IMR-90 (cell line): ENCODE results near the gene CTBP2. TPM values are rescaled to one million over a fixed set of nuclear protein-coding genes. Genes with fewer than 3 reads are reported as not detected.
A peak's percentile ranks its signal among the peaks of the same experiment; 100 is the strongest.

Source experiments
- ATAC-seq: fragments of 200-7000 bp; cut with Tn5 transposase; 2 replicates; pipeline ENCODE4 v1.9.1; 2020; ENCODE audit warnings: low read depth, mild to moderate bottlenecking, moderate library complexity
- BruUV-seq: library from RNA; stranded (reverse); fragments of 400-500 nt; replicated peaks from 2 replicates; lab custom pipeline; 2021; lab: Mats Ljungman, UMichigan
- CTCF ChIA-PET: fragments of 300-600 bp; formaldehyde crosslinking; extraction: SDS; loops from one replicate; lab custom pipeline; 2021; ENCODE audit warnings: antibody characterized with exemption; lab: Yijun Ruan, JAX
- POLR2A ChIA-PET: fragments of 300-600 bp; sonication (Branson Sonifier 250); formaldehyde crosslinking; loops from one replicate; lab custom pipeline; 2022; ENCODE audit warnings: antibody characterized with exemption; ENCODE audit not compliant: unreplicated experiment; lab: Charles Lee
- DNase-seq: peaks from one replicate; pipeline ENCODE4 v3.0.0; 2013
- H2AFZ ChIP-seq: replicated peaks from 2 replicates; pipeline ENCODE3; 2013; ENCODE audit warnings: low read length, mild to moderate bottlenecking; ENCODE audit not compliant: poor library complexity
- H2AK5ac ChIP-seq: 2 replicates; pipeline ENCODE4 v1.6.1; 2013; ENCODE audit warnings: low read depth, low read length, inconsistent platforms
- H2AK9ac ChIP-seq: replicated peaks from 2 replicates; pipeline ENCODE3; 2013; ENCODE audit warnings: mild to moderate bottlenecking, low read depth, low read length, moderate library complexity; ENCODE audit not compliant: poor library complexity
- H2BK120ac ChIP-seq: 2 replicates; pipeline ENCODE4 v1.6.1; 2013; ENCODE audit warnings: low read depth, low read length, inconsistent platforms
- H2BK15ac ChIP-seq: 3 replicates; pipeline ENCODE4 v1.6.1; 2013; ENCODE audit warnings: low read depth, low read length, inconsistent platforms
- H2BK20ac ChIP-seq: 2 replicates; pipeline ENCODE4 v1.6.1; 2013; ENCODE audit warnings: low read depth, mild to moderate bottlenecking, inconsistent platforms, low read length, moderate library complexity
- H2BK5ac ChIP-seq: 2 replicates; pipeline ENCODE4 v1.6.1; 2013; ENCODE audit warnings: mild to moderate bottlenecking, low read depth, low read length, inconsistent platforms; ENCODE audit not compliant: poor library complexity, severe bottlenecking
- H3K14ac ChIP-seq: replicated peaks from 2 replicates; pipeline ENCODE4 v1.6.1; 2013; ENCODE audit warnings: low read depth, low read length, inconsistent platforms
- H3K18ac ChIP-seq: 2 replicates; pipeline ENCODE4 v1.6.1; 2013; ENCODE audit warnings: low read depth, low read length, control low read depth
- H3K23ac ChIP-seq: 2 replicates; pipeline ENCODE4 v1.6.1; 2013; ENCODE audit warnings: low read depth, low read length, inconsistent platforms
- H3K27ac ChIP-seq: 2 replicates; pipeline ENCODE4 v1.5.1; 2013; ENCODE audit warnings: mild to moderate bottlenecking, control low read depth, low read length; ENCODE audit not compliant: insufficient read depth
- H3K27me3 ChIP-seq: 2 replicates; pipeline ENCODE4 v1.6.1; 2013; ENCODE audit warnings: low read length; ENCODE audit not compliant: control insufficient read depth, insufficient read depth
- H3K36me3 ChIP-seq: 2 replicates; pipeline ENCODE4 v1.6.1; 2013; ENCODE audit warnings: low read length, mixed read lengths; ENCODE audit not compliant: control insufficient read depth, insufficient read depth
- H3K4ac ChIP-seq: 2 replicates; pipeline ENCODE4 v1.6.1; 2013; ENCODE audit warnings: low read depth, low read length, inconsistent platforms
- H3K4me1 ChIP-seq: 2 replicates; pipeline ENCODE4 v1.6.1; 2013; ENCODE audit warnings: low read length, mixed read lengths; ENCODE audit not compliant: control insufficient read depth, insufficient read depth
- H3K4me2 ChIP-seq: 2 replicates; pipeline ENCODE4 v1.6.1; 2013; ENCODE audit warnings: low read depth, mild to moderate bottlenecking, control low read depth, low read length, moderate library complexity
- H3K4me3 ChIP-seq: 2 replicates; pipeline ENCODE4 v1.5.1; 2013; ENCODE audit warnings: low read depth, mild to moderate bottlenecking, control low read depth, low read length, moderate library complexity; ENCODE audit not compliant: insufficient read depth
- H3K56ac ChIP-seq: 2 replicates; pipeline ENCODE4 v1.6.1; 2013; ENCODE audit warnings: low read length, inconsistent platforms; ENCODE audit not compliant: insufficient read depth; ENCODE audit errors: extremely low read depth
- H3K79me1 ChIP-seq, 2 experiments: 2 replicates each; pipeline ENCODE4 v1.6.1; 2013; ENCODE audit warnings: low read length in 2 of 2, inconsistent platforms in 1 of 2, low read depth in 1 of 2
- H3K9ac ChIP-seq: 2 replicates; pipeline ENCODE4 v1.6.1; 2013; ENCODE audit warnings: low read depth, low read length, control low read depth
- H3K9me1 ChIP-seq: 2 replicates; pipeline ENCODE4 v1.6.1; 2013; ENCODE audit warnings: low read length, inconsistent platforms; ENCODE audit not compliant: insufficient read depth
- H3K9me3 ChIP-seq: 2 replicates; pipeline ENCODE4 v1.6.1; 2013; ENCODE audit warnings: low read length; ENCODE audit not compliant: control insufficient read depth, insufficient read depth
- H4K20me1 ChIP-seq: 2 replicates; pipeline ENCODE4 v1.6.1; 2013; ENCODE audit warnings: low read length, inconsistent platforms; ENCODE audit not compliant: insufficient read depth
- H4K5ac ChIP-seq: 2 replicates; pipeline ENCODE4 v1.6.1; 2013; ENCODE audit warnings: mild to moderate bottlenecking, low read depth, low read length, control low read depth
- H4K8ac ChIP-seq, 2 experiments: 2 replicates each; pipeline ENCODE4 v1.6.1; 2013; ENCODE audit warnings: low read depth in 2 of 2, low read length in 2 of 2, control low read depth in 1 of 2, inconsistent platforms in 1 of 2
- H4K91ac ChIP-seq: 2 replicates; pipeline ENCODE4 v1.6.1; 2013; ENCODE audit warnings: low read depth, low read length, inconsistent platforms; ENCODE audit not compliant: insufficient read depth
- CEBPB ChIP-seq: IDR thresholded peaks from 2 replicates; pipeline ENCODE4 v1.6.1; 2012; ENCODE audit warnings: low read depth, low read length, improper control_type of control experiment
- CHD1 ChIP-seq: IDR thresholded peaks from 2 replicates; pipeline ENCODE4 v1.6.1; 2012; ENCODE audit warnings: low read depth, low read length, improper control_type of control experiment
- CTCF ChIP-seq: conservative IDR thresholded peaks from 2 replicates; pipeline ENCODE4 v1.5.1; 2012; ENCODE audit warnings: mild to moderate bottlenecking, low read depth, low read length, improper control_type of control experiment
- ELK1 ChIP-seq: fragments of 150-350 bp; IDR thresholded peaks from 2 replicates; pipeline ENCODE4 v1.6.1; 2016; ENCODE audit warnings: low read depth, mild to moderate bottlenecking, low read length, moderate library complexity, borderline replicate concordance
- FOS ChIP-seq: fragments of 150-350 bp; IDR thresholded peaks from 2 replicates; pipeline ENCODE4 v1.6.1; 2016; ENCODE audit warnings: low read depth, low read length
- MXI1 ChIP-seq: IDR thresholded peaks from 2 replicates; pipeline ENCODE4 v1.6.1; 2012; ENCODE audit warnings: low read depth, mild to moderate bottlenecking, low read length, moderate library complexity, borderline replicate concordance
- NFE2L2 ChIP-seq: fragments of 150-350 bp; IDR thresholded peaks from 2 replicates; pipeline ENCODE4 v1.6.1; 2016; ENCODE audit warnings: low read depth, mild to moderate bottlenecking, low read length
- POLR2A ChIP-seq: IDR thresholded peaks from 2 replicates; pipeline ENCODE4 v1.6.1; 2012; ENCODE audit warnings: mild to moderate bottlenecking, low read depth, low read length
- RAD21 ChIP-seq: IDR thresholded peaks from 2 replicates; pipeline ENCODE4 v1.6.1; 2012; ENCODE audit warnings: low read length, improper control_type of control experiment
- RFX5 ChIP-seq: IDR thresholded peaks from 2 replicates; pipeline ENCODE4 v1.8.0; 2012; ENCODE audit warnings: low read depth, mild to moderate bottlenecking, low read length, moderate library complexity
- SMC3 ChIP-seq: fragments of 150-350 bp; IDR thresholded peaks from 2 replicates; pipeline ENCODE4 v1.6.1; 2016; ENCODE audit warnings: low read depth, mild to moderate bottlenecking, antibody characterized with exemption, low read length, moderate library complexity
- USF2 ChIP-seq: fragments of 150-350 bp; IDR thresholded peaks from 2 replicates; pipeline ENCODE4 v1.6.1; 2017; ENCODE audit warnings: mild to moderate bottlenecking, antibody characterized with exemption, low read length, low read depth
- WGBS, 2 experiments: methylation state at CpG; one replicate each; pipeline versions ENCODE4 v1.1.5 to v1.1.7; 2013; ENCODE audit warnings: missing lambda C conversion rate in 2 of 2; ENCODE audit not compliant: insufficient read length in 1 of 2; ENCODE audit errors: extremely low coverage in 2 of 2; 5-methylcytosine and 5-hydroxymethylcytosine counted together
- dilution Hi-C: fragments of 300-500 bp; cut with HindIII; formaldehyde crosslinking; loops from one replicate; pipeline ENCODE4 v1.14.3; 2018; ENCODE audit warnings: low sequenced_read_pairs; ENCODE audit not compliant: unreplicated experiment
- in situ Hi-C: fragments of 300-500 bp; cut with MboI; formaldehyde crosslinking; loops from 3 replicates; pipeline ENCODE4 v1.14.3; 2019; ENCODE audit warnings: low sequenced_read_pairs, inconsistent platforms, mixed read lengths
- intact Hi-C: fragments of 100-400 bp; cut with micrococcal nuclease; formaldehyde crosslinking; loops from 2 replicates; pipeline ENCODE4 v1.10.0; 2022
- polyA plus RNA-seq, 3 experiments: library from polyadenylated mRNA; depleted of rRNA; stranded (reverse); fragments of >200 nt; gene quantifications; 2 replicates each; pipeline ENCODE4 v1.2.3, GENCODE V29; 2012; ENCODE audit warnings: low replicate concordance in 1 of 3
- total RNA-seq: library from RNA; depleted of rRNA; stranded (reverse); fragments of >200 nt; gene quantifications from 2 replicates; pipeline ENCODE4 v1.2.3, GENCODE V29; 2012

The CTBP2 gene
- total and polyA plus RNA-seq, 2 of the 4 experiments (the other 2 are of a cell fraction) = 81.0 to 86.6 TPM

- peak overlapping the region; percentile 14; the same call in 1 of the 2 replicates for H3K23ac ChIP-seq
- H4K91ac ChIP-seq = peak overlapping the region; percentile 63
- H3K4ac ChIP-seq = peak overlapping the region; percentile 84
- H3K36me3 ChIP-seq = peaks cover 60% of the 10 kb centered on the region
- no peaks in the 10 kb centered on the region for H3K27me3 ChIP-seq
- dilution Hi-C loops (no loop called here), in situ Hi-C loops (loop anchor here (25.0 kb wide), 1 partner anchor 462 kb away; no protein-coding TSS in a partner anchor), intact Hi-C loops (loop anchor here (1.0 to 10.0 kb wide), 4 partner anchors 29 to 715 kb away; partner anchors contain the start of gene EDRF1)
- peaks cover 32% of the 10 kb centered on the region for H3K4me1 ChIP-seq
- H3K4me3 ChIP-seq = no peak overlapping the region
- H2BK15ac ChIP-seq = no peak overlapping the region
- H2BK5ac ChIP-seq = peak overlapping the region; percentile 46
- H3K27ac ChIP-seq = peak overlapping the region; percentile 59
- peak overlapping the region; percentile 7 for H2AK9ac ChIP-seq
- DNase-seq = peak; percentile 92
- peak; percentile 67 for ATAC-seq
- 27% methylated on average over 10 of the region's 29 CpGs; no CpG with 5 or more reads in 1 of the 2 experiments for WGBS, 2 experiments
- H2AFZ ChIP-seq = peak overlapping the region; percentile 65
- H3K9me3 ChIP-seq = no peaks in the 10 kb centered on the region
- H3K9ac ChIP-seq = no peak overlapping the region
- H3K14ac ChIP-seq = 0 out of 2 replicates have a peak overlapping the region, but pooled peaks have one; percentile 3
- H4K20me1 ChIP-seq = peaks cover 54% of the 10 kb centered on the region
- no TSS peak for BruUV-seq
- no peak overlapping the region for H4K5ac ChIP-seq
- ChIA-PET CTCF (interaction anchor here (0.6 to 2.1 kb wide), 6 partner anchors 9 to 87 kb away, joined by 3 to 13 read pairs (median 5); no protein-coding TSS in a partner anchor), POLR2A (no interaction called here)
- peak overlapping the region; percentile 48; the same call in 1 of the 2 replicates for H2BK20ac ChIP-seq
- H3K9me1 ChIP-seq = peaks cover 21% of the 10 kb centered on the region
- peaks cover 24 to 80% of the 10 kb centered on the region in 2 experiments; a peak in 3 of 4 replicates for H3K79me1 ChIP-seq
- peak overlapping the region; percentile 89 for H2AK5ac ChIP-seq
- peak overlapping the region in 1 of 2 experiments; percentile 44; a peak in 1 of 4 replicates for H4K8ac ChIP-seq
- 0 out of 2 replicates have a peak overlapping the region, but pooled peaks have one; percentile 22 for H3K56ac ChIP-seq
- peak overlapping the region; percentile 47; the same call in 1 of the 2 replicates for H2BK120ac ChIP-seq
- peak overlapping the region; percentile 52 for H3K4me2 ChIP-seq
- H3K18ac ChIP-seq = no peak overlapping the region
- TF ChIP-seq MXI1 (0 out of 2 replicates have a peak, but pooled peaks have one; percentile 36), FOS (0 out of 2 replicates have a peak, but pooled peaks have one; percentile 12), SMC3 (0 out of 2 replicates have a peak, but pooled peaks have one; percentile 16), CHD1 (no peak), CTCF (no peak), POLR2A (0 out of 2 replicates have a peak, but pooled peaks have one; percentile 15), RFX5 (no peak), USF2 (peak; percentile 67), RAD21 (no peak), NFE2L2 (no peak), ELK1 (no peak), CEBPB (no peak)
These were observed 160.7 kb downstream of the CTBP2 start for GRCh38 chr10:124999433-125000365.
